T47D (cell line): ENCODE measurements around the gene ANAPC4.
"Not testable (repeated sequence)": the region's sequence is repeated elsewhere in the genome, so short reads cannot be mapped to it uniquely, and the experiment has no call there.

Source experiments
- DNase-seq, 2 experiments: peaks; one replicate each; pipeline versions ENCODE4 v3.0.0 to v3.0.0-alpha.2; 2011 to 2012; ENCODE audit warnings: low read depth in 1 of 2, low spot score in 1 of 2
- JUND ChIP-seq: IDR thresholded peaks from 2 replicates; pipeline ENCODE4 v1.6.1; 2012; ENCODE audit warnings: low read depth
- in situ Hi-C: cut with HindIII; loops from 2 replicates; pipeline ENCODE4 v1.10.0; 2016; ENCODE audit warnings: low sequenced_read_pairs, low pct_unique_long_range_greater_than_20kb

The ANAPC4 gene

GRCh38 chr4:25356068-25356467, 21.0 kb upstream of the ANAPC4 start:
- DNase-seq, result no peak
- TF ChIP-seq JUND, result no peak
- in situ Hi-C loops, result no loop called here

- in situ Hi-C loops, result no loop called here
- no peak for TF ChIP-seq JUND
- no peak for DNase-seq
Observed at GRCh38 chr4:25358515-25359275, 18.4 kb upstream of the ANAPC4 start.

DNA sequence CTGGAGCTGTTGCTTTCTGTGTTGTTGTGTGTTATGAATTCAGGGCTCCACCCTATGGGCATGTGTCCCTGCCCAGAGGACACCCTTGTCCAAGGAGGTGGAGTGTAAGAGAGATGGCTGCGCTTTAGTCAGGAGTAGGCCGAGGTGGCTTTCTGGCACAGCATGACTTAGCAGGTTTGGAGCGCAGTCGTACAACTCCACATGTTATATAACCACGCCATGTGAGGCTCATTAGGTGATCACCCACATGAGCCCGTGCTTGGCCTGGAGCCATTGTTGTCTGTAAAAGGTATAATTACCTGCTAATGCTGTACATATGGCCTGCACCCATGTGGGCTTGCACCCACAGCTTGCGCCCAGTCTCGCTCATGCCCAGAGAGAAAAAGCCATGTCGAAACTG, 15.8 kb upstream of the ANAPC4 start:
- TF ChIP-seq JUND, result no peak
- no peak for DNase-seq
- in situ Hi-C loops, result no loop called here

GRCh38 chr4:25367004-25367621, 9.9 kb upstream of the ANAPC4 start:
- no peak for TF ChIP-seq JUND
- DNase-seq, result peak in 1 of 2 experiments; percentile 46
- in situ Hi-C loops, result no loop called here

GRCh38 chr4:25367877-25368276, 9.2 kb upstream of the ANAPC4 start:
- in situ Hi-C loops, result no loop called here
- DNase-seq, result no peak
- TF ChIP-seq JUND, result no peak

- no peak for DNase-seq
- in situ Hi-C loops, result no loop called here
- TF ChIP-seq JUND, result no peak
Observed at GRCh38 chr4:25368315-25368714, 8.7 kb upstream of the ANAPC4 start.

GRCh38 chr4:25370242-25370641, 6.8 kb upstream of the ANAPC4 start:
- in situ Hi-C loops, result no loop called here
- TF ChIP-seq JUND, result no peak
- DNase-seq, result no peak

- DNase-seq, in situ Hi-C loops: not testable (repeated sequence)
Observed at GRCh38 chr4:25372549-25372948, 4.5 kb upstream of the ANAPC4 start.

DNA sequence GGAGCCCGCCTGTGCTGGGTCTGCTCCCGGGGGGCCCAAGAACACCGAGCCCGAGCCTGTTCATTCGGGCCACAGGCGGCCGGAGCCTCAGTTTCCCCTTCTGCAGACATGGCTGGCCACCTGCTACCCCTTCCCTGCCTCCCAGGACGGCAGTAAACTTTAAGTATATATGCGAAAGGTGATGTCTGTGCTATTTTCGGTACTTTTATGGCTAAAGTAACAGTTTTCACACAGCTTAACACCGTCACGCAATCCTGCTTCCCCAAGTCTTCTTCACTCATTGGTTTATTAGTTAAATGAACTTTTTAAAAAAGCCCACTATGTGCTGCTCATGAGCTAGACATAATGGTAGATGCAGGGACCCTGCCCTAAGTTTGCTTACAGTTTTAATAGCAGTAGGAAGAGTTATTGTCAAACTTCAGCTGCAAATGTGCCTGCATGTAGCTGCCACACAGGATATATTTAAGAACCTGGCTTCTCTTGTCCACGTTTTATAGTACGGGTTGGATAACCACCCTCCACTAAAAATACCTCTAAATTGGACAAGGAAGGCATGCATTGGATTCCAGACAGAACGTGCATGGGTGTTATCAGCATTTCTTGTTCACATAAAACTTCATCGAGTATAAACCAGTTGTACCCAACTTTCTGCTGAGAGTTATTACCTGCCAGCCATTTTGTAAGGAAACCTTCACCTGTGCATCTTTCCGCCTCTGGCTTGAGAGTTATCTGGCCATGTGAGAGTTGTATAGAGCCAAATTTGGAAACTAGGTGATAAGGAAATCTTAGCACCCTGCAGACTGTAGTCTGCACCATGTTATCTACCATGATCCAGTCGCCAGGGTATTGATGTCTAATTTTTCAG, 741 bp downstream of the ANAPC4 start:
- no peak for TF ChIP-seq JUND
- in situ Hi-C loops, result no loop called here
- no peak for DNase-seq

DNA sequence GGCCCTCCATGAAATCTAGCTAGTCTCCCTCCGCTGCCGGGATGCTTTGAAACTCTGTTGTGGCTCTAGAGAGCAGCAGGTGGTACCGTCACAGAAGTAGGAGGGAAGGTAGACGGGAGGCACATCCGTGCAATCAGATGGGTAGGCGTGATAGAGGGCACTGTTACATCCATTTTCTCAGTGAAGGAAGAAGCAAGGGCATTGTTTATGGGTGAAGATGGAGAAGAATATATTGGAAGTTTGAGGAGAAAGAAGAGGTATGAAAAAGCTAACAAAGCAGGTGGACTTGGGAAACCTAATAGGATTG, 1.3 kb downstream of the ANAPC4 start:
- TF ChIP-seq JUND, result no peak
- in situ Hi-C loops, result no loop called here
- DNase-seq, result no peak

DNA sequence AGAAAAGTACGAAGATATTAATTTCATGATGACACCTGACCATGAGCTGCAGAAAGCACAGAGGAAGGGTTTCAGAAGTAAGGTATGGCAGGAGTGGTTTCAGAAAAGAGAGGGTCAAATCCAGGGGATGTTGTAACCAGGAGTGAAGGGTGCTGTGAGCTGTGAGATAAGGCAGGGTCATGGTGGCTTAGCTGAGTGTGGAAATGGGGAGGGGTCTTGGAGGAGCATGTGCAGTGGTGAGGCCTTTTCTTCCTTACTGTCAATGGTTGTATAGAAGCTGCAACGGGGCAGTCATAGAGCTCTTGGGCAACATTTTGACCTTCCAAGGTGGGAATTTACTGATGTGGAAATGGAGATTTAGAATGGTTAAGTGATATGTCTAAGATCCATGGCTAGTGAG, 2.5 kb downstream of the ANAPC4 start:
- no peak for TF ChIP-seq JUND
- in situ Hi-C loops, result no loop called here

GRCh38 chr4:25383647-25384046, 6.6 kb downstream of the ANAPC4 start:
- in situ Hi-C loops, result no loop called here
- no peak for TF ChIP-seq JUND
- DNase-seq, result no peak

More for the DNA sequence above, 2.5 kb downstream of the ANAPC4 start:
- DNase-seq, result no peak

GRCh38 chr4:25386926-25387325, 9.9 kb downstream of the ANAPC4 start:
- DNase-seq, result no peak
- no peak for TF ChIP-seq JUND
- in situ Hi-C loops, result no loop called here
